B cell (primary cell): Measurements from ENCODE around the gene BMERB1.

Experiments used
- EZH2 ChIP-seq: IDR thresholded peaks from 2 replicates; pipeline ENCODE4 v1.6.1; 2012; ENCODE audit warnings: borderline replicate concordance, low read depth, mild to moderate bottlenecking, moderate library complexity, low read length; ENCODE audit not compliant: insufficient read depth, poor library complexity, severe bottlenecking
- TF ChIP-seq, protein P1 (sequence below): fragments of 200-600 bp; IDR thresholded peaks from one replicate; pipeline ENCODE4 v1.8.0; 2022; ENCODE audit warnings: antibody characterized with exemption, mild to moderate bottlenecking

DNA sequence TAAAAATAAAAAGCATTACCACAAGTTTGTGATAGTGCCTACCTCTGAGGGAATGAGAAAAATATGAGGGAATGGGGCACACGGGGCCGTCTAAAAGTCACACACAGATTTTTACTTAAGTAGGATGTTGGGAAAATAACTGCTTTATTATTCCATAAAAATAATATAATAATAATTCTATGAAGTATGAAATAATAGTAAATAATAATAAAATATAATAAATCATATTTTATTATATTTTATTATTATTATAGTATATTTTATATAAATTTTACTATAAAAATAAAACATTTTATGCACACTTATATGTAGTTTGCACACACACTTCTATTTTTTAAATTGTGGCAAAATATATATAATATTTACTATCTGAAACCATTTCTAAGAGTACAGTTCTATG lies 92.3 kb downstream of the BMERB1 start:
- TF ChIP-seq, protein P1, sequence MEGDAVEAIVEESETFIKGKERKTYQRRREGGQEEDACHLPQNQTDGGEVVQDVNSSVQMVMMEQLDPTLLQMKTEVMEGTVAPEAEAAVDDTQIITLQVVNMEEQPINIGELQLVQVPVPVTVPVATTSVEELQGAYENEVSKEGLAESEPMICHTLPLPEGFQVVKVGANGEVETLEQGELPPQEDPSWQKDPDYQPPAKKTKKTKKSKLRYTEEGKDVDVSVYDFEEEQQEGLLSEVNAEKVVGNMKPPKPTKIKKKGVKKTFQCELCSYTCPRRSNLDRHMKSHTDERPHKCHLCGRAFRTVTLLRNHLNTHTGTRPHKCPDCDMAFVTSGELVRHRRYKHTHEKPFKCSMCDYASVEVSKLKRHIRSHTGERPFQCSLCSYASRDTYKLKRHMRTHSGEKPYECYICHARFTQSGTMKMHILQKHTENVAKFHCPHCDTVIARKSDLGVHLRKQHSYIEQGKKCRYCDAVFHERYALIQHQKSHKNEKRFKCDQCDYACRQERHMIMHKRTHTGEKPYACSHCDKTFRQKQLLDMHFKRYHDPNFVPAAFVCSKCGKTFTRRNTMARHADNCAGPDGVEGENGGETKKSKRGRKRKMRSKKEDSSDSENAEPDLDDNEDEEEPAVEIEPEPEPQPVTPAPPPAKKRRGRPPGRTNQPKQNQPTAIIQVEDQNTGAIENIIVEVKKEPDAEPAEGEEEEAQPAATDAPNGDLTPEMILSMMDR = no peak
- no peak for TF ChIP-seq EZH2
